Kidney (tissue), 14 donors: ENCODE results near the gene EFCAB14. TPM values are rescaled to one million over a fixed set of nuclear protein-coding genes. Genes with fewer than 3 reads are reported as not detected.
"Not testable (repeated sequence)": the region's sequence is repeated elsewhere in the genome, so short reads cannot be mapped to it uniquely, and the experiment has no call there.

Experiments
- DNase-seq, 5 donors: peaks; one replicate each; pipeline ENCODE4 v3.0.0-alpha.2; 2013 to 2020
- FAIRE-seq: peaks from 2 replicates; lab custom pipeline; 2012; peaks lifted over from hg19 to GRCh38; lab: Jason Lieb, UNC
- H3K27ac ChIP-seq, 2 donors: one replicate each; pipeline ENCODE4 v1.7.0; 2013; ENCODE audit warnings: low read depth in 2 of 2, low read length in 2 of 2, inconsistent platforms in 1 of 2
- H3K27me3 ChIP-seq: one replicate; pipeline ENCODE4 v1.7.1; 2013; ENCODE audit warnings: low read length, inconsistent platforms; ENCODE audit not compliant: control insufficient read depth, insufficient read depth
- H3K36me3 ChIP-seq, 3 donors: one replicate each; pipeline versions ENCODE4 v1.7.0 to v1.7.1; 2013; ENCODE audit warnings: low read length in 3 of 3, control low read depth in 1 of 3, inconsistent platforms in 1 of 3; ENCODE audit not compliant: insufficient read depth in 3 of 3, control insufficient read depth in 2 of 3
- H3K4me1 ChIP-seq, 3 donors: one replicate each; pipeline versions ENCODE4 v1.7.0 to v1.7.1; 2013; ENCODE audit warnings: low read length in 3 of 3, inconsistent platforms in 1 of 3, low read depth in 1 of 3; ENCODE audit not compliant: control insufficient read depth in 2 of 3, insufficient read depth in 2 of 3
- H3K4me3 ChIP-seq, 3 donors: one replicate each; pipeline versions ENCODE4 v1.7.0 to v1.8.1; 2013; ENCODE audit warnings: low read length in 3 of 3, control low read depth in 1 of 3, inconsistent platforms in 1 of 3
- H3K9ac ChIP-seq, 3 donors: one replicate each; pipeline versions ENCODE4 v1.7.0 to v1.7.1; 2013; ENCODE audit warnings: low read length in 3 of 3, control low read depth in 1 of 3, inconsistent platforms in 1 of 3
- H3K9me3 ChIP-seq, 3 donors: one replicate each; pipeline versions ENCODE4 v1.7.0 to v1.7.1; 2013; ENCODE audit warnings: low read length in 3 of 3, control low read depth in 1 of 3, inconsistent platforms in 1 of 3; ENCODE audit not compliant: control insufficient read depth in 2 of 3, insufficient read depth in 1 of 3
- intact Hi-C: fragments of 100-400 bp; cut with DNase I; formaldehyde crosslinking; loops from one replicate; pipeline ENCODE4 v1.11.1; 2022
- polyA plus RNA-seq: library from polyadenylated mRNA; stranded (reverse); fragments of 350-450 nt; fragmentation: Illumina TruSeq; extraction: RNeasy Lipid Tissue Mini Kit (QIAGEN cat#74804); gene quantifications from one replicate; pipeline ENCODE4 v1.2.3, GENCODE V29; 2014; ENCODE audit warnings: low read depth, low replicate concordance; ENCODE audit not compliant: insufficient read depth
- total RNA-seq: library from RNA; stranded (reverse); fragmentation: NEBNext Ultra II Directional; extraction: Animal tissue kit (Norgen Biotek cat#: 25700); gene quantifications from one replicate; pipeline ENCODE4 v1.2.1, GENCODE V29; 2021
- TF ChIP-seq, protein P1 (sequence below): IDR thresholded peaks from 3 replicates; pipeline ENCODE4 v1.5.1; 2012; ENCODE audit warnings: mild to moderate bottlenecking, moderate library complexity, borderline replicate concordance; ENCODE audit not compliant: insufficient read depth; ENCODE audit errors: extremely low read depth
- donor health status: control.
- donor health status: control.
- donor health status: control.
- donor health status: control.
- donor health status: control.
- donor health status: DM: yes; HTN: yes; CAD: no.
- donor health status: Normal renal cell carcinoma (clear cell type).

The EFCAB14 gene
- total and polyA plus RNA-seq, 2 donors from 2014 or later, result 48.1 to 129 TPM

DNA sequence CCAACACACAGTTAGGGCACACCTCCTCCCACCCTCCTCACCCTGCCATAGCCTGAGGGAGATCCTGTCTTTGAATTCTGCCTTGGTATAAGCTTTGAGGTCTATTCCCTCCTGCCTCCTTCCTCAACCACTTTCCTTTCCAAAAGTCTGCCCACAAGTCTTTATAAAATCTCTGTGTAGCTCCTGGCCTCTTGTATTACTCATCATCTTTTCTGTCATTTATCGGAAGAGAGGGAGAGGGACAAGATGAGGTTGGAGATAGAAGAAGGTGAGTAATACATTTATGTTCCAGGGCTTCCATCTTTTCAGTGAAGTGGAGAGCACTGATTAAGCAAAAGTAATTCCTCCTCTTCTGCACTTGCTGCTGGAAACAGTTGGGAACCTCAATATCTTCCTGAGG lies 30.5 kb upstream of the EFCAB14 start:
- Histone ChIP-seq H3K27me3 (no peaks in the 10 kb centered on the region), H3K4me3 (no peak overlapping the region), H3K4me1 (peaks cover 0 to 8% (median 2%) of the 10 kb centered on the region in 3 donors), H3K36me3 (no peaks in the 10 kb centered on the region), H3K9ac (no peak overlapping the region), H3K9me3 (no peaks in the 10 kb centered on the region), H3K27ac (no peak overlapping the region)
- TF ChIP-seq, protein P1, sequence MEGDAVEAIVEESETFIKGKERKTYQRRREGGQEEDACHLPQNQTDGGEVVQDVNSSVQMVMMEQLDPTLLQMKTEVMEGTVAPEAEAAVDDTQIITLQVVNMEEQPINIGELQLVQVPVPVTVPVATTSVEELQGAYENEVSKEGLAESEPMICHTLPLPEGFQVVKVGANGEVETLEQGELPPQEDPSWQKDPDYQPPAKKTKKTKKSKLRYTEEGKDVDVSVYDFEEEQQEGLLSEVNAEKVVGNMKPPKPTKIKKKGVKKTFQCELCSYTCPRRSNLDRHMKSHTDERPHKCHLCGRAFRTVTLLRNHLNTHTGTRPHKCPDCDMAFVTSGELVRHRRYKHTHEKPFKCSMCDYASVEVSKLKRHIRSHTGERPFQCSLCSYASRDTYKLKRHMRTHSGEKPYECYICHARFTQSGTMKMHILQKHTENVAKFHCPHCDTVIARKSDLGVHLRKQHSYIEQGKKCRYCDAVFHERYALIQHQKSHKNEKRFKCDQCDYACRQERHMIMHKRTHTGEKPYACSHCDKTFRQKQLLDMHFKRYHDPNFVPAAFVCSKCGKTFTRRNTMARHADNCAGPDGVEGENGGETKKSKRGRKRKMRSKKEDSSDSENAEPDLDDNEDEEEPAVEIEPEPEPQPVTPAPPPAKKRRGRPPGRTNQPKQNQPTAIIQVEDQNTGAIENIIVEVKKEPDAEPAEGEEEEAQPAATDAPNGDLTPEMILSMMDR, result no peak
- FAIRE-seq (no peak), DNase-seq (no peak)
- intact Hi-C loops, result no loop called here

DNA sequence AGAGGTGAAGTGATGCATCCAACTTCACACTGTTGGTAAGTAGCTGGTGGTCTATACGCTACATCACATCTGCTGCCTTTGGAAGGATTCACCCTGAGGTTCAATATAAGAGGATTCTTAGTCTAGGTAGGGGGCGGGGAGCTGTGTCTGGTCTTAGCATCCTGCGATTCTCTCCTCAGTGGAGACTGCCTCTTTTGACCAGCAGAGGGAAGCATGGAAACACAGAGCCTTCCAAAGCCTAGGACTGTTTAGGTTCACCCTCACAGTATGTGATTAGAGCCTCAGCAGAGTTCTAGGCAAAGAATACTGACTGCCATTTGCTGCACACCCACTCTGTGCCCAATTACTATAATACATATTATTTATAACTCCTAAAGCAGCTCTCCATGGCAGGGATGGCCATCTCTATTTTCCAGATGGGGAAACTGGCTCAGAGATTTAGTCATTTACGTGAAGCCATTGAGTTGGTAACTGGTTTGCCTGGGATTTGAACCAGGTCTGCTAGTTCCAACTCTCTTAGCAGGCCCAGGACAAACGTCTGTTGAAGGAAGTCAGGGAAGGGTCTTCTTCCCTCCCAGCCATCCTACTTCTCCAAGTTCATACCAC lies 28.9 kb upstream of the EFCAB14 start:
- no peak overlapping the region for H3K9ac ChIP-seq
- FAIRE-seq (no peak), DNase-seq (peak in 4 of 5 donors; percentile 55 to 84 (median 67))
- H3K4me3 ChIP-seq, result no peak overlapping the region
- no peaks in the 10 kb centered on the region for H3K36me3 ChIP-seq
- H3K9me3 ChIP-seq, result no peaks in the 10 kb centered on the region
- H3K27ac ChIP-seq, result no peak overlapping the region
- TF ChIP-seq, protein P1, result peak; percentile 88
- no peaks in the 10 kb centered on the region for H3K4me1 ChIP-seq
- intact Hi-C loops, result no loop called here
- H3K27me3 ChIP-seq, result no peaks in the 10 kb centered on the region

DNA sequence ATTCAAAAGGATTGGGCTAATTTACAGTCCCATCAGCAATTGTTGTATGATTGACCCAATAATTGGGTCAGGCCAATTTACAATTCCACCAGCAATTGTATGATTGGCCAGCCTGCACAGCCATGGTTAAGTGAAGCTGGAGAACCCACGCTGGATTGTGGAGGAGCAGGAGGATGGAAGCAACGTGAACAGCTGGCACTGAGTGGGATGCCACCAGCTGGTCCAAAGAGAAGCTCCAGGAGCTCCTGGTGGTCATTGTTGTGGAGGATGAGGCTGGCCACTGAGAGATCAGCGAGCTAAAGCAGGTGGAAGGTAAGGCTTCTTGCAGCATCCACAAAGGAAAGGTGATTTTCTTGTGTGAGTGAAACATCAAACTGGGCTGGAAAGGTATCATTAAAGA lies 23.2 kb upstream of the EFCAB14 start:
- TF ChIP-seq, protein P1, result no peak
- no peak overlapping the region for H3K27ac ChIP-seq
- no peaks in the 10 kb centered on the region for H3K4me1 ChIP-seq
- no peaks in the 10 kb centered on the region for H3K36me3 ChIP-seq
- intact Hi-C loops, result no loop called here
- DNase-seq (no peak), FAIRE-seq (no peak)
- no peaks in the 10 kb centered on the region for H3K27me3 ChIP-seq
- H3K9ac ChIP-seq, result no peak overlapping the region
- H3K4me3 ChIP-seq, result no peak overlapping the region
- H3K9me3 ChIP-seq, result no peaks in the 10 kb centered on the region

DNA sequence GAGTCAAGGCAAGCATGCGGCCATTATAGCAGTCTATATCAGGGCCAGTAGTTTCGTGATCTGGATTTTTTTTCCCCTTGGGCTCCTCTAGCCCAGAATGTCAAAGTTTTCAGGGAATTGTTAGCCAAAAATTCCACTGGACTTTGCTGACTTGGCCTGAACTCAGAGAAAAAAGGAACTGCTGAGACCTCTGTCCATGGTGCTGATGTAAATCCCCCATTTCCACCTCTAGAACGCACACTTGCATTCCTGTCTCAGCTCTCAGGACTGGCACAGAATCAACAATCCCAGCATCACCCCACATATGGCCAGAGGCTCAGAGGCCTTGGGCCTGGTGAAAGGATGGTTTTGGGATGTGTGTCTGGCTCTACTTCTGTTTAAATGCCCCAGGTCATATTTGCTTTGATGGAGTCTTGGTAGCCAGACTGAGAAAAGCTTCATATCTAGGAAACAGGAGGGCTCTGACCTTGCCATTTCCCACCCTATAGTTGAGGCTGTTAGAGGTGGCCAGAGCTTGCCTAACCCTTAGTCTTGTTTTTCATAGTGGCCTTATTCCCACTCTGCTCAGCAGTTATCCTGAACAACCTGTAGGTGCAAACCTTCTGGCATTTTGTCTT lies 16.9 kb upstream of the EFCAB14 start:
- H3K36me3 ChIP-seq, result no peaks in the 10 kb centered on the region
- intact Hi-C loops, result no loop called here
- no peak overlapping the region for H3K4me3 ChIP-seq
- no peaks in the 10 kb centered on the region for H3K9me3 ChIP-seq
- no peak overlapping the region for H3K27ac ChIP-seq
- no peak overlapping the region for H3K9ac ChIP-seq
- FAIRE-seq (no peak), DNase-seq (peak in 4 of 5 donors; percentile 53 to 81 (median 70))
- no peaks in the 10 kb centered on the region for H3K27me3 ChIP-seq
- no peaks in the 10 kb centered on the region for H3K4me1 ChIP-seq
- TF ChIP-seq, protein P1, result peak; percentile 31

DNA sequence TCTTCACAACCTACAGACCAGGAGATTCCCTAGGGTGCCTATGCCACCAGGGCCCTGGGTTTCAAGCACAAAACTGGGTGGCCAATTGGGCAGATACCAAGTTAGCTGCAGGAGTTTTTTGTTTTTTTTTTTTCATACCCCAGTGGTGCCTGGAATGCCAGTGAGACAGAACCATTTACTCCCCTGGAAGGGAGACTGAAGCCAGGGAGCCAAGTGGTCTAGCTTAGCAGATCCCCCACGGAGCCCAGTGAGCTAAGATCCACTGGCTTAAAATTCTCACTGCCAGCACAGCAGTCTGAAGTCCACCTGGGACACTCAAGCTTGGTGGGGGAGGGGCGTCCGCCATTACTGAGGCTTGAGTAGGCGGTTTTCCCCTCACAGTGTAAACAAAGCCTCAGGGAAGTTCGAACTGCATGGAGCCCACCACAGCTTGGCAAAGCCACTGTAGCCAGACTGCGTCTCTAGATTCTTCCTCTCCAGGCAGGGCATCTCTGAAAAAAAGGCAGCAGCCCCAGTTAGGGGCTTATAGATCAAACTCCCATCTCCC lies 9.5 kb upstream of the EFCAB14 start:
- intact Hi-C loops, result loop anchor here (10.0 kb wide), 1 partner anchor 194 kb away; a partner anchor contains a TSS

More for the DNA sequence above, 9.5 kb upstream of the EFCAB14 start:
- not testable (repeated sequence) for H3K9me3 ChIP-seq, H3K27me3 ChIP-seq, H3K4me1 ChIP-seq, H3K27ac ChIP-seq, H3K36me3 ChIP-seq, FAIRE-seq, H3K9ac ChIP-seq, H3K4me3 ChIP-seq
- peak in 2 of 5 donors; percentile 8 to 32 for DNase-seq
